Panc1 (cell line): Measurements from ENCODE around the gene SLC4A4. TPM values are rescaled to one million over a fixed set of nuclear protein-coding genes. Genes with fewer than 3 reads are reported as not detected.

Experiments used
- ATAC-seq: fragments of 200-7000 bp; cut with Tn5 transposase; 2 replicates; pipeline ENCODE4 v1.9.1; 2020; ENCODE audit warnings: mild to moderate bottlenecking, moderate library complexity
- BruUV-seq: library from RNA; stranded (reverse); fragments of 400-500 nt; replicated peaks from 2 replicates; lab custom pipeline; 2021; lab: Mats Ljungman, UMichigan
- CTCF ChIA-PET: fragments of 300-600 bp; sonication (Branson Sonifier 250); formaldehyde crosslinking; loops from one replicate; lab custom pipeline; 2022; ENCODE audit warnings: antibody characterized with exemption; lab: Charles Lee
- POLR2A ChIA-PET: fragments of 300-600 bp; sonication (Branson Sonifier 250); formaldehyde crosslinking; loops from one replicate; lab custom pipeline; 2022; ENCODE audit warnings: antibody characterized with exemption; lab: Charles Lee
- DNase-seq: peaks from one replicate; pipeline ENCODE4 v3.0.0-alpha.2; 2010; ENCODE audit warnings: low read depth, low spot score
- H3K27ac ChIP-seq: 2 replicates; pipeline ENCODE4 v1.5.1; 2011; ENCODE audit warnings: mild to moderate bottlenecking, low read length, inconsistent platforms
- H3K27me3 ChIP-seq: fragments of 200-500 bp; sonication (Bioruptor generic); 2 replicates; pipeline ENCODE4 v1.6.0; 2014; ENCODE audit warnings: low read length, inconsistent platforms; ENCODE audit not compliant: control insufficient read depth, insufficient read depth
- H3K36me3 ChIP-seq: fragments of 200-500 bp; sonication (Bioruptor generic); 2 replicates; pipeline ENCODE4 v1.5.1; 2014; ENCODE audit warnings: inconsistent platforms, mild to moderate bottlenecking, low read length, moderate library complexity; ENCODE audit not compliant: control insufficient read depth, insufficient read depth
- H3K4me1 ChIP-seq: 2 replicates; pipeline ENCODE4 v1.5.1; 2011; ENCODE audit warnings: inconsistent platforms, mild to moderate bottlenecking, low read length, moderate library complexity; ENCODE audit not compliant: control insufficient read depth, insufficient read depth
- H3K4me3 ChIP-seq, 2 experiments: 2 replicates each; pipeline ENCODE4 v1.5.1; 2011 to 2012; ENCODE audit warnings: low read depth in 2 of 2, low read length in 2 of 2, mild to moderate bottlenecking in 2 of 2, inconsistent platforms in 1 of 2, moderate library complexity in 1 of 2
- H3K9me3 ChIP-seq: fragments of 200-500 bp; sonication (Bioruptor generic); 2 replicates; pipeline ENCODE4 v1.5.1; 2014; ENCODE audit warnings: low read depth, mild to moderate bottlenecking, inconsistent platforms, low read length, moderate library complexity; ENCODE audit not compliant: control insufficient read depth, insufficient read depth
- CTCF ChIP-seq: fragments of 450-650 bp; IDR thresholded peaks from 2 replicates; pipeline ENCODE4 v1.5.1; 2017; ENCODE audit warnings: mild to moderate bottlenecking
- POLR2AphosphoS5 ChIP-seq: IDR thresholded peaks from 2 replicates; pipeline ENCODE4 v1.6.1; 2012; ENCODE audit warnings: mild to moderate bottlenecking, low read depth, low read length, moderate library complexity
- REST ChIP-seq, 2 experiments: IDR thresholded peaks; 2 replicates each; pipeline ENCODE4 v1.6.1; 2011 to 2012; ENCODE audit warnings: low read depth in 2 of 2, control low read depth in 1 of 2, low read length in 1 of 2, mild to moderate bottlenecking in 1 of 2, moderate library complexity in 1 of 2; ENCODE audit not compliant: insufficient read depth in 1 of 2
- SIN3A ChIP-seq: IDR thresholded peaks from 2 replicates; pipeline ENCODE4 v1.6.1; 2012; ENCODE audit warnings: low read depth, mild to moderate bottlenecking, low read length, moderate library complexity, borderline replicate concordance; ENCODE audit not compliant: insufficient read depth
- TCF7L2 ChIP-seq: IDR thresholded peaks from 2 replicates; pipeline ENCODE4 v1.6.1; 2011; ENCODE audit warnings: mild to moderate bottlenecking, low read depth, low read length, inconsistent platforms
- in situ Hi-C: cut with HindIII; loops from 2 replicates; pipeline ENCODE4 v1.10.0; 2016; ENCODE audit warnings: low sequenced_read_pairs, low pct_unique_long_range_greater_than_20kb
- intact Hi-C: fragments of 100-400 bp; cut with micrococcal nuclease; formaldehyde crosslinking; loops from one replicate; pipeline ENCODE4 v1.10.0; 2022; ENCODE audit not compliant: unreplicated experiment
- total RNA-seq: library from RNA; stranded (reverse); gene quantifications from one replicate; pipeline ENCODE4 v1.2.1, GENCODE V29; 2021; ENCODE audit not compliant: unreplicated experiment

SLC4A4 gene
- total RNA-seq, 1 experiment from 2014 or later = 0.26 TPM

- ChIA-PET POLR2A (no interaction called here), CTCF (no interaction called here)
- Histone ChIP-seq H3K36me3 (no peaks in the 10 kb centered on the region), H3K27ac (no peak overlapping the region), H3K27me3 (no peaks in the 10 kb centered on the region), H3K9me3 (no peaks in the 10 kb centered on the region), H3K4me1 (no peaks in the 10 kb centered on the region), H3K4me3 (no peak overlapping the region)
- intact Hi-C loops = no loop called here
- no TSS peak for BruUV-seq
- in situ Hi-C loops = no loop called here
- TF ChIP-seq SIN3A (no peak), POLR2AphosphoS5 (no peak), TCF7L2 (no peak), CTCF (no peak), REST (IDR thresholded peaks at IDR 0.05; ENCODE audit: insufficient read depth in 1 of 2, low read depth in 2 of 2, low read length in 1 of 2) (no peak)
- DNase-seq = no peak
- ATAC-seq = no peak
Measured at GRCh38 chr4:71426381-71427042, 87.7 kb downstream of the SLC4A4 start.

GRCh38 chr4:71429106-71429505 is 90.3 kb downstream of the SLC4A4 start:
- intact Hi-C loops (no loop called here), in situ Hi-C loops (no loop called here)
- DNase-seq = no peak
- no peak overlapping the region for H3K4me3 ChIP-seq
- no peak overlapping the region for H3K27ac ChIP-seq
- TF ChIP-seq POLR2AphosphoS5 = no peak
- TF ChIP-seq CTCF = no peak
- no TSS peak for BruUV-seq
- POLR2A ChIA-PET = interaction anchor here (0.6 kb wide), 1 partner anchor 30 kb away, joined by 10 read pairs; no protein-coding TSS in a partner anchor
- ATAC-seq = no peak
- H3K4me1 ChIP-seq = no peaks in the 10 kb centered on the region
- H3K9me3 ChIP-seq = no peaks in the 10 kb centered on the region
- no peaks in the 10 kb centered on the region for H3K27me3 ChIP-seq
- no peaks in the 10 kb centered on the region for H3K36me3 ChIP-seq
- CTCF ChIA-PET = no interaction called here
